Fibroblast of skin of scalp (primary cell): Measurements from ENCODE around the gene KLF6.

Experiments
- DNase-seq: peaks from one replicate; pipeline ENCODE4 v3.0.0-alpha.2; 2013

The KLF6 gene

GRCh38 chr10:3727268-3727667, 57.7 kb downstream of the KLF6 start:
- DNase-seq = no peak
